ENCODE results near the gene PI4K2A.

- TF ChIP-seq POLR2AphosphoS5 (IDR thresholded peaks at IDR 0.05; ENCODE audit: insufficient read depth, low read depth, low read length) = no peak
- no peak for TF ChIP-seq MAX (IDR thresholded peaks at IDR 0.05; ENCODE audit: insufficient read depth, insufficient read length)
- TF ChIP-seq CTCF (IDR thresholded peaks at IDR 0.05; ENCODE audit: extremely low read depth in 1 of 2, insufficient read depth in 1 of 2, low read depth in 1 of 2, low read length in 2 of 2) = no peak
- TF ChIP-seq EZH2 (IDR thresholded peaks at IDR 0.05; ENCODE audit: borderline replicate concordance, low read depth, low read length, severe bottlenecking) = no peak
- TF ChIP-seq FOS (IDR thresholded peaks at IDR 0.05; ENCODE audit: borderline replicate concordance, insufficient read depth, low read length) = peak; percentile 36
- no peak for TF ChIP-seq JUN (IDR thresholded peaks at IDR 0.05; ENCODE audit: borderline replicate concordance, insufficient read depth, insufficient read length, low read depth)
- TF ChIP-seq POLR2A (IDR thresholded peaks at IDR 0.05; ENCODE audit: low read depth, low read length) = no peak
Observed at GRCh38 chr10:97673736-97674525, 33.5 kb downstream of the PI4K2A start.

Data from endothelial cell of umbilical vein (primary cell).